Smooth muscle cell (in vitro differentiated cells): Measurements from ENCODE around the gene C1orf116. TPM values are rescaled to one million over a fixed set of nuclear protein-coding genes. Genes with fewer than 3 reads are reported as not detected.

Experiments used
- DNase-seq: peaks from one replicate; lab custom pipeline; 2025; ENCODE audit not compliant: unreplicated experiment; lab: John Stamatoyannopoulos, UW
- H2AFZ ChIP-seq: fragments of 200-600 bp; sonication (generic); 2 replicates; pipeline ENCODE4 v1.6.0; 2016; ENCODE audit warnings: antibody characterized with exemption, low read depth, mild to moderate bottlenecking
- H3F3A ChIP-seq: fragments of 200-600 bp; sonication (generic); 2 replicates; pipeline ENCODE4 v1.6.0; 2017; ENCODE audit warnings: antibody characterized with exemption, low read depth
- H3K27ac ChIP-seq: fragments of 200-600 bp; sonication (generic); 2 replicates; pipeline ENCODE4 v1.5.1; 2016; ENCODE audit warnings: low read depth, mild to moderate bottlenecking
- H3K27me3 ChIP-seq: fragments of 200-600 bp; sonication (generic); 2 replicates; pipeline ENCODE4 v1.6.1; 2016; ENCODE audit warnings: low read depth, mild to moderate bottlenecking
- H3K36me3 ChIP-seq: fragments of 200-600 bp; sonication (generic); 2 replicates; pipeline ENCODE4 v1.5.1; 2016; ENCODE audit warnings: low read depth
- H3K4me1 ChIP-seq: fragments of 200-600 bp; sonication (generic); 2 replicates; pipeline ENCODE4 v1.5.1; 2016; ENCODE audit warnings: low read depth
- H3K4me2 ChIP-seq: fragments of 200-600 bp; sonication (generic); 2 replicates; pipeline ENCODE4 v1.6.0; 2016; ENCODE audit warnings: mild to moderate bottlenecking
- H3K4me3 ChIP-seq: fragments of 200-600 bp; sonication (generic); 2 replicates; pipeline ENCODE4 v1.5.1; 2016; ENCODE audit warnings: mild to moderate bottlenecking
- H3K79me2 ChIP-seq: fragments of 200-600 bp; sonication (generic); 2 replicates; pipeline ENCODE4 v1.6.0; 2016; ENCODE audit warnings: low read depth, mild to moderate bottlenecking
- H3K9ac ChIP-seq: fragments of 200-600 bp; sonication (generic); 2 replicates; pipeline ENCODE4 v1.6.0; 2016; ENCODE audit warnings: low read depth
- H3K9me3 ChIP-seq: fragments of 200-600 bp; sonication (generic); replicated peaks from 2 replicates; pipeline ENCODE4 v1.5.1; 2016; ENCODE audit warnings: low read depth
- H4K20me1 ChIP-seq: fragments of 200-600 bp; sonication (generic); 2 replicates; pipeline ENCODE4 v1.6.0; 2016; ENCODE audit warnings: low read depth
- WGBS: methylation state at CpG from one replicate; pipeline ENCODE4 v1.1.7; 2016; ENCODE audit warnings: low lambda C conversion rate; 5-methylcytosine and 5-hydroxymethylcytosine counted together
- polyA plus RNA-seq: library from polyadenylated mRNA; unstranded; fragments of >200 nt; fragmentation: Nextera tagmentation; extraction: Ambion mirVana; gene quantifications from 2 replicates; pipeline ENCODE4 v1.2.1, GENCODE V29; 2016
- total RNA-seq: library from RNA; depleted of rRNA; stranded (reverse); fragments of >200 nt; gene quantifications from 2 replicates; pipeline ENCODE4 v1.2.3, GENCODE V29; 2014
- TF ChIP-seq, protein P1 (sequence below): fragments of 200-600 bp; sonication (generic); IDR thresholded peaks from 2 replicates; pipeline ENCODE4 v1.5.1; 2017; ENCODE audit warnings: borderline replicate concordance, mild to moderate bottlenecking, antibody characterized with exemption; ENCODE audit not compliant: insufficient read depth, poor library complexity, severe bottlenecking

The C1orf116 gene
- total and polyA plus RNA-seq, 2 experiments from 2014 or later, result 0.14 to 6.0 TPM

DNA sequence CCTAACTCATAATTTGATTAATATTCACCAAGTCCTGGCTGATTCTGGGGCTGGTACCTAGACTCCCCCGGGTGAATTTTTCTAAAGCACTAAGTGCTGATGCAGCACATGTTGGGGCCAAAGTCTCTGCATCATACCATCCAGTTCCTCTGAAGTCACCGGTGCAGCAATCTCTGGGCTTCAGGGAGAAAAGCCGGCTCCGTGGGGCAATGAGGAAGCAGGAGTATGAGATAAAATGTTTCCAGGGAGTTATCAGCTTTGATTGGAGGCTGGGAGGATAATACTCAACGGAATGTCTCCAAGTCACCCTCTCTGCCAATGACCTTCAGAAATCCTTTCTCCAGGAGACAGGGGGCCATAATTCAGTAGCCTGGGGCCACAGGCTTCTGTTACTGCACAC, 63.5 kb downstream of the C1orf116 start:
- Histone ChIP-seq H3K4me3 (no peak overlapping the region), H3K27me3 (peaks cover 59% of the 10 kb centered on the region), H3K4me2 (no peak overlapping the region), H3F3A (no peaks in the 10 kb centered on the region), H3K36me3 (no peaks in the 10 kb centered on the region), H2AFZ (no peak overlapping the region), H3K9ac (no peak overlapping the region), H3K79me2 (no peaks in the 10 kb centered on the region), H3K4me1 (no peaks in the 10 kb centered on the region), H4K20me1 (no peaks in the 10 kb centered on the region), H3K27ac (no peak overlapping the region), H3K9me3 (no peaks in the 10 kb centered on the region)
- TF ChIP-seq, protein P1, sequence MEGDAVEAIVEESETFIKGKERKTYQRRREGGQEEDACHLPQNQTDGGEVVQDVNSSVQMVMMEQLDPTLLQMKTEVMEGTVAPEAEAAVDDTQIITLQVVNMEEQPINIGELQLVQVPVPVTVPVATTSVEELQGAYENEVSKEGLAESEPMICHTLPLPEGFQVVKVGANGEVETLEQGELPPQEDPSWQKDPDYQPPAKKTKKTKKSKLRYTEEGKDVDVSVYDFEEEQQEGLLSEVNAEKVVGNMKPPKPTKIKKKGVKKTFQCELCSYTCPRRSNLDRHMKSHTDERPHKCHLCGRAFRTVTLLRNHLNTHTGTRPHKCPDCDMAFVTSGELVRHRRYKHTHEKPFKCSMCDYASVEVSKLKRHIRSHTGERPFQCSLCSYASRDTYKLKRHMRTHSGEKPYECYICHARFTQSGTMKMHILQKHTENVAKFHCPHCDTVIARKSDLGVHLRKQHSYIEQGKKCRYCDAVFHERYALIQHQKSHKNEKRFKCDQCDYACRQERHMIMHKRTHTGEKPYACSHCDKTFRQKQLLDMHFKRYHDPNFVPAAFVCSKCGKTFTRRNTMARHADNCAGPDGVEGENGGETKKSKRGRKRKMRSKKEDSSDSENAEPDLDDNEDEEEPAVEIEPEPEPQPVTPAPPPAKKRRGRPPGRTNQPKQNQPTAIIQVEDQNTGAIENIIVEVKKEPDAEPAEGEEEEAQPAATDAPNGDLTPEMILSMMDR, result no peak
- no peak for DNase-seq
- WGBS, result 68% methylated on average over 5 of the region's 5 CpGs

Other genes starting within 250 kb of the C1orf116 start
- gene IL20, start 167.1 kb downstream of the C1orf116 start, total RNA-seq, result not detected in 2 replicates
- gene IL20, start 167.1 kb downstream of the C1orf116 start, polyA plus RNA-seq, result 1.6 TPM in 1 of 2 replicates, not detected in the other
- gene IL24, start 135.3 kb downstream of the C1orf116 start, total RNA-seq, result 1.5 and 1.8 TPM in 2 replicates
- gene IL24, start 135.3 kb downstream of the C1orf116 start, polyA plus RNA-seq, result 1.9 and 3.1 TPM in 2 replicates
- gene FCMR, start 110.8 kb downstream of the C1orf116 start, total RNA-seq, result not detected in 2 replicates
- 1.6 and 4.0 TPM in 2 replicates for gene FCMR, start 110.8 kb downstream of the C1orf116 start, polyA plus RNA-seq
- not detected in 2 replicates for gene PIGR, start 86.3 kb downstream of the C1orf116 start, total RNA-seq
- gene PIGR, start 86.3 kb downstream of the C1orf116 start, polyA plus RNA-seq, result not detected in 2 replicates
- not detected in 2 replicates for gene FCAMR, start 62.3 kb downstream of the C1orf116 start, total RNA-seq
- gene FCAMR, start 62.3 kb downstream of the C1orf116 start, polyA plus RNA-seq, result not detected in 2 replicates
- gene YOD1, start 18.5 kb upstream of the C1orf116 start, total RNA-seq, result 31.9 and 37.9 TPM in 2 replicates
- gene YOD1, start 18.5 kb upstream of the C1orf116 start, polyA plus RNA-seq, result 3.8 and 5.6 TPM in 2 replicates
- gene PFKFB2, start 20.5 kb upstream of the C1orf116 start, total RNA-seq, result 9.8 and 15.6 TPM in 2 replicates
- gene PFKFB2, start 20.5 kb upstream of the C1orf116 start, polyA plus RNA-seq, result 2.1 and 5.0 TPM in 2 replicates
- gene C4BPB, start 56.1 kb upstream of the C1orf116 start, total RNA-seq, result 0.99 and 1.2 TPM in 2 replicates
- gene C4BPB, start 56.1 kb upstream of the C1orf116 start, polyA plus RNA-seq, result 0.60 and 1.00 TPM in 2 replicates
- not detected in 2 replicates for gene C4BPA, start 71.5 kb upstream of the C1orf116 start, total RNA-seq
- gene C4BPA, start 71.5 kb upstream of the C1orf116 start, polyA plus RNA-seq, result not detected in 2 replicates